A549 (cell line): ENCODE results near the gene BICC1.

Experiments
- CEBPB ChIP-seq, 2 experiments: fragments of >200 bp in 1 of 2; sonication (Bioruptor Twin) in 1 of 2; formaldehyde crosslinking in 1 of 2; IDR thresholded peaks; 2 replicates each; pipeline ENCODE4 v1.6.1; 2012 to 2016
- JUNB ChIP-seq: fragments of >200 bp; sonication (Bioruptor Twin); formaldehyde crosslinking; IDR thresholded peaks from 2 replicates; pipeline ENCODE4 v1.6.1; 2016
- POLR2A ChIP-seq: IDR thresholded peaks from 2 replicates; pipeline ENCODE4 v1.6.1; 2012; ENCODE audit warnings: mild to moderate bottlenecking, low read length
- POLR2AphosphoS2 ChIP-seq: conservative IDR thresholded peaks from 2 replicates; pipeline ENCODE4 v1.6.1; 2012; ENCODE audit warnings: low read length, improper control_type of control experiment, inconsistent platforms
- TF ChIP-seq, protein P1 (sequence below): fragments of >200 bp; sonication (Bioruptor Twin); formaldehyde crosslinking; IDR thresholded peaks from 3 replicates; pipeline ENCODE4 v1.5.1; 2016

DNA sequence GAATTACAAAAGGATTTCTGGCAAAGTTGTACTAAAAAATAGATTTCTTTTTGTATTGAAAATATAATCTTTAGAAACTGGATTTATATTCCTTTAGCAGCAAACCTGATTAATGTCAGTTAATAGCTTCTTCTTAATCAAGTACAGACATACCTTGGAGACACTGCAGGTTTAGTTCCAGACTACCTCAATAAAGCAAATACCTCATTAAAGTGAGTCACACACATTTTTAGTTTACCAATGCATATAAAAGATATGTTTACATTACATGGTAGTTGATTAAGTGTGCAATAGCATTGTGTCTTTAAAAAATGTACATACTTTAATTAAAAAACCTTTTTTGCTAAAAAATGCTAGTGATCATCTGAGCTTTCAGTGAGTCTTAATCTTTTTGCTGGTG, 215.0 kb downstream of the BICC1 start:
- no peak for TF ChIP-seq CEBPB (IDR thresholded peaks at IDR 0.05)
- TF ChIP-seq POLR2AphosphoS2, result no peak
- TF ChIP-seq JUNB, result no peak
- no peak for TF ChIP-seq POLR2A
- TF ChIP-seq, protein P1, sequence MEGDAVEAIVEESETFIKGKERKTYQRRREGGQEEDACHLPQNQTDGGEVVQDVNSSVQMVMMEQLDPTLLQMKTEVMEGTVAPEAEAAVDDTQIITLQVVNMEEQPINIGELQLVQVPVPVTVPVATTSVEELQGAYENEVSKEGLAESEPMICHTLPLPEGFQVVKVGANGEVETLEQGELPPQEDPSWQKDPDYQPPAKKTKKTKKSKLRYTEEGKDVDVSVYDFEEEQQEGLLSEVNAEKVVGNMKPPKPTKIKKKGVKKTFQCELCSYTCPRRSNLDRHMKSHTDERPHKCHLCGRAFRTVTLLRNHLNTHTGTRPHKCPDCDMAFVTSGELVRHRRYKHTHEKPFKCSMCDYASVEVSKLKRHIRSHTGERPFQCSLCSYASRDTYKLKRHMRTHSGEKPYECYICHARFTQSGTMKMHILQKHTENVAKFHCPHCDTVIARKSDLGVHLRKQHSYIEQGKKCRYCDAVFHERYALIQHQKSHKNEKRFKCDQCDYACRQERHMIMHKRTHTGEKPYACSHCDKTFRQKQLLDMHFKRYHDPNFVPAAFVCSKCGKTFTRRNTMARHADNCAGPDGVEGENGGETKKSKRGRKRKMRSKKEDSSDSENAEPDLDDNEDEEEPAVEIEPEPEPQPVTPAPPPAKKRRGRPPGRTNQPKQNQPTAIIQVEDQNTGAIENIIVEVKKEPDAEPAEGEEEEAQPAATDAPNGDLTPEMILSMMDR, result no peak
